Stromal cell of bone marrow (primary cell): ENCODE measurements around the gene PPIL3.
A peak's percentile ranks its signal among the peaks of the same experiment; 100 is the strongest.
"Not testable (repeated sequence)": the region's sequence is repeated elsewhere in the genome, so short reads cannot be mapped to it uniquely, and the experiment has no call there.

Experiments
- DNase-seq: peaks from one replicate; pipeline ENCODE4 v3.0.0-alpha.2; 2012; ENCODE audit warnings: low read depth

The PPIL3 gene

GRCh38 chr2:200888704-200889625 is at the start of gene PPIL3, which contains the start of gene NIF3L1:
TSS of gene PPIL3 (minus strand) at chr2:200889077. CDS start at chr2:200887615, 1,462 bp downstream.
TSS of gene NIF3L1 (plus strand) at chr2:200889371. CDS start at chr2:200891944, 2,573 bp downstream.
- DNase-seq, result peak; percentile 95

GRCh38 chr2:200930947-200931626 is 42.2 kb upstream of the PPIL3 start:
- no peak for DNase-seq

GRCh38 chr2:200929334-200930249 is 40.7 kb upstream of the PPIL3 start:
- no peak for DNase-seq

DNA sequence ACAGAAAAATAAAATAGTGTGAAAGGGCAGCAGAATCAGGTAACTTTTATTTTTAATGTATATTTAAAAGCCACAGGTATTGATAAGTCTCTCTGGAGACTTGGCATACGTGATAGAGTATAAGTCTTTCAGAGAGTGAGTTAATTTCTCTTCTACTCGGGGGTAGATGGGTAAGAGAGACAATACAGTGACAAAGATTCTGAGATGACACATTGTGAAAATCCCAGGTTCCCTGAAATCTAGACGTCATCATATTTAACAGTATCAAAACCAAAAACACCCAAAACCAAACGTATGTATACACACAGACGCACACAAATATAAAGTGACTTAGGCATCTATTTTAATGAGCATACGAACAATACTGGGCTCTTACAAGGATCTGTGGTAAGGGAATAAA is 33.6 kb upstream of the PPIL3 start:
- no peak for DNase-seq

DNA sequence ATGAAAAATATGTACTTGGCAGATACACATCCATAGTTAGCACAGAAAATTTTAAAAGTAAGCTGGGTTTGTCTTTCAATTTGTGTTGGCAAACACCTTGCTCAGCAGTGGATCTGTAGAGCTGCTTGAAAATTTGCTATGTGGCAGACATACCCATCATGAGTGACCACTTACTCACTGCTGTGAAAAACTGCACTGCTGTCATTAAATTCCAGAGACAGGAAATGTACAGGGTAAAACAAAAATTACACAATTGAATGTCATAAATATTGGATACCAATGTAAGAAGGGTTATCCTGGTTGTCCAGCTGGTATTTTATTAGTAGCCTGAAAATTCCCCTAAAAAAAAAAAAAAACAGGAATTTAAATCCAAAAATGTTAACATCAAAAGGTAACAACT is 24.8 kb upstream of the PPIL3 start:
- peak; percentile 21 for DNase-seq

DNA sequence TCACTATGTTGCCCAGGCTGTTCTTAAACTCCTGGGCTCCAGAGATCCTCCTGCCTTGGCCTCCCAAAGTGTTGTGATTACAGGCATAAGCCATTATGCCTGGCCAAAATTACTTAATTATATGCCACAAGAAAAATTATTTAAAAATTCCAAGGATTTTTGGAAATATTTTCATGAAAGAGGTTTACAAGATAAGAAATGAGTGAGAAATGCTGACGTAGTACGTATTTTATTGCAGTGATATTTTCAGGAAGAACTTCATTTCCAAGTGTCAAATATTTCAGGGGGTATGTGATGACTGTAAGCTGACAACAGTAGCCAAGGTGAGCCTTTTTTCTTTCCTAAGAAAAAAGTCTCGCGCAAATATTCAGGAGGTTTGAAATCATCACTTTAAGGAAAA is 21.1 kb upstream of the PPIL3 start:
- no peak for DNase-seq

DNA sequence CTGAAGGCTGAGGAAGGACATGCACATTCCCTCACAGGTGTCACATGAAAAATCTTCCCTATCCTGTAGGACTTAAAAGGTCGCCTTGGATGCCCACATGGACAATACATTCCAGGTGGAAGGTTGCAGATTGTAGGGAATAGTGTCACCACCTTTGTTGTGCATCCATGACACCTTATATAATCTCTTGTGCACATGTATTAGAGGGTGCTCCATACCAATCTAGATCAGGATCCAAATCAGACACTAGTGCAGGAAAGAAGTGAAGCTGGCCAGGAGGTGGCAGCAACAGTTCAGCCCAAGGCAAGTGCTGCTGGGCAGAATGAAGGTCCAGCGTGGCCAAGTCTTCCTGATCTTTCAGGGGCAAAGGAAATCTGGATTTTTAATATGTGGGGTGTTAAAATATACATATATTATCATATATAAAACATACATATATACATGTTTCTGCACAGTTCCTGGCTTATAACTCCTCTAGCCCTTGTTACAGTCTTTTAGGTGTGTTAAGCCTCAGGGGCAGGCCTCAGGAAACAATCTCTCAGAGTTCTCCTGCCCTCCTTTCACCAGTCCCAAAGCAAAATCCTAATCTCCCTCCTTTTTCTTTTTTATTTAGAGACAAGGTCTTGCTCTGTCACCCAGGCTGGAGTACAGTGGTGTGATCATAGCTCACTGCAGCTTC is 16.9 kb upstream of the PPIL3 start:
- DNase-seq, result peak; percentile 50

DNA sequence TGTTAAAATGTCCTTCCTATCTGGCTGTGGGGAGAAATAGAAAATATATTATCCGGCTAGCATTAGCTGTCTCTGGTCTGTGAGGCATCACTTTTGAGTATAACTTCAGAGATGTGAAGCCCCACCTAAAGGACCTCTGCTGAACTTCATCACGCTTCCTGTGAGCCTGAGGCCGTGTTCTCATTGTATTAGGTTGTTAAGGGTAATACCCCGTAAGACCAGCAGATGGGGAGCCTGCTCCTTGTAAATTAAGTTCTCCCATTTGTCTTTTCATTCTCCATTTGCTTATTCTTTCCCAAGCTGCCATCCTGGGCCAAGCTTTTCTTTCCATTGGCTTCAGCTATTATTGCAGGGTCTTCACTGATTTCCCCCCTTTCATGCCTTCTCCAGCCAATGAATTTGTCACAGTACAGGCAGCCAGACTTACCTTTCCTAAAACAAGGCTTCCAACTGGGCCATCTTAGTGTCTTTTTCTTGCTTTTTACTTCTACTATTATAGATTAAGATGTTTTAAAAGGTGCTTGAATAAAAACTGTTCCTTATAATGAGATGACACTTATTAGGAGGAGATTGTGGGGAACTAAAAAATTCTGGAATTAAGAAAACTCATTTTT is 12.7 kb upstream of the PPIL3 start:
- peak; percentile 83 for DNase-seq

- no peak for DNase-seq
Measured at GRCh38 chr2:200899482-200899881, 10.6 kb upstream of the PPIL3 start.

- DNase-seq, result not testable (repeated sequence)
Measured at GRCh38 chr2:200881715-200882249, 7.1 kb downstream of the PPIL3 start.

DNA sequence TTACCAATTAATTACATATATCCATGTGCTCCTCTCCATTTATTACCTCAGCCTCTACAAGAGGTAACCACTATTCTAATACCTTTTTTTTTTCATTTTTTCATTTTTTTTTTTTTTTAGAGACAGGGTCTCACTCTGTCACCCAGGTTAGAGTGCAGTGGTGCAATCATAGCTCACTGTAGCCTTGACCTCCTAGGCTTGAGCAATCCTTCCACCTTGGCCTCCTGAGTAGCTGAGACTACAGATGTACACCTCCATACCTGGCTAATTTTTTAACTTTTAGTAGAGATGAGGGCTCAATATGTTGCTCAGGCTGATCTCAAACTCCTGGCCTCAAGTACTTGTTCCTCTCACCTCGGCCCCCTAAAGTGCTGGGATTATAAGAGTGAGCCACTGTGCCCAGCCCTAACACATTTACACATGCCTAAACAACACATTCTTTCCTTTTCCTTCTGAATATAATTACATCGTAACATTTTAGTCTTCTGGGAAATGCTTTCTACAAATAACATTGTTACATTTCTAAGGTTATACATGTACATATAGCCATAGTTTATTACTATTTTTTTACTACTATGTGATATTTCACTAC is 10.5 kb downstream of the PPIL3 start:
- DNase-seq, result no peak

- no peak for DNase-seq
Measured at GRCh38 chr2:200877443-200877842, 11.4 kb downstream of the PPIL3 start.

DNA sequence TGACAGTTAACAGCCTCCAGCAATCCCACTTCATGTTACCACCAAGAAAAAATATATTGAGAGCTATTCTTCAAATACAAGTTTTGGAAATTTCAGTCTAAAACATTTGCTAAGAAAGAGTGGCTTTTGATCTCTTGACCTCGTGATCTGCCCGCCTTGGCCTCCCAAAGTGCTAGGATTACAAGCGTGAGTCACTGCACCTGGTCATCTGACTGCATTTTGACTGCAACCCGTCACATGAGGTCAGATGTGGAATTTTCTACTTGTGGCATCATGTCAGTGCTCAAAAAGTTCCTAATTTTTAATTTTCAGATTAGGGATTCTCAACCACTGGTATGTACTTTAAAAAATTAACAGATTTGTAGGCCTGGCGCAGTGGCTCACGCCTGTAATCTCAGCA is 15.3 kb downstream of the PPIL3 start:
- DNase-seq, result no peak

DNA sequence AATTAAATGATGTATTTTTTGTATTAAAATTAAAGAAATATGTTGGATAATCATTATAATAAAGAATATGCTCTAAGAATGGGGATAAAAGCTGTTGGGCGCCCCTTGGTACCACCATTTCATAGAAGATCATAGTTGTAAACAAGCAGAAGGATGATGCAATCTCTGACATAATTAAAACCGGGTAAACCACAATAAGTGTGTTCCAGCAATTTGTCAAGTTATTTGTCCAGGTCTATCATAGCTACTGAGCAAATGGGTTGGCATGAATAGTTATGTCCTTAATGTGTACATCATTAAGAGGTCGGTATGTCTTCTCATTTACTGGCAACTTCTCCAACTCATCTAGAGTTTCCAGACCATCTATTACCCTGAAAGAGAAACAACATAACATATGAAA is 17.7 kb downstream of the PPIL3 start:
- no peak for DNase-seq

DNA sequence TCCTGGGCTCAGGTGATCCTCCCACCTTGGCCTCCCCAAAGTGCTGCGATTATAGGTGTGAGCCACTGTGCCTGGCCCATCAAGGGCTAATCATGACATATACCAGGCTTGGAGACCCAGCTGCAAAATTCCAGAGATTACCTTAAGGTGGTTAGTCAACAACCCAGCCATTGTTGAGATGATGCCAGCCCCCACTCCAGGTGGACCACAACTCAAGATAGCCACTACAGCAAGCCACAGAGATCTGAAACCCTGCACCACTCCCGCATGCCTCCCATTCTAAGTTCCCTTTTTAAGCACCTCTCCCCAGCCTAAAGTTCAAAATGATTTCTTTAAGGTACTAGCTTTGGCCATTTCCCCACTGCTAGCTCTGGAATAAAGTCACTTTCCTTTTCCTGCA is 19.9 kb downstream of the PPIL3 start:
- no peak for DNase-seq

DNA sequence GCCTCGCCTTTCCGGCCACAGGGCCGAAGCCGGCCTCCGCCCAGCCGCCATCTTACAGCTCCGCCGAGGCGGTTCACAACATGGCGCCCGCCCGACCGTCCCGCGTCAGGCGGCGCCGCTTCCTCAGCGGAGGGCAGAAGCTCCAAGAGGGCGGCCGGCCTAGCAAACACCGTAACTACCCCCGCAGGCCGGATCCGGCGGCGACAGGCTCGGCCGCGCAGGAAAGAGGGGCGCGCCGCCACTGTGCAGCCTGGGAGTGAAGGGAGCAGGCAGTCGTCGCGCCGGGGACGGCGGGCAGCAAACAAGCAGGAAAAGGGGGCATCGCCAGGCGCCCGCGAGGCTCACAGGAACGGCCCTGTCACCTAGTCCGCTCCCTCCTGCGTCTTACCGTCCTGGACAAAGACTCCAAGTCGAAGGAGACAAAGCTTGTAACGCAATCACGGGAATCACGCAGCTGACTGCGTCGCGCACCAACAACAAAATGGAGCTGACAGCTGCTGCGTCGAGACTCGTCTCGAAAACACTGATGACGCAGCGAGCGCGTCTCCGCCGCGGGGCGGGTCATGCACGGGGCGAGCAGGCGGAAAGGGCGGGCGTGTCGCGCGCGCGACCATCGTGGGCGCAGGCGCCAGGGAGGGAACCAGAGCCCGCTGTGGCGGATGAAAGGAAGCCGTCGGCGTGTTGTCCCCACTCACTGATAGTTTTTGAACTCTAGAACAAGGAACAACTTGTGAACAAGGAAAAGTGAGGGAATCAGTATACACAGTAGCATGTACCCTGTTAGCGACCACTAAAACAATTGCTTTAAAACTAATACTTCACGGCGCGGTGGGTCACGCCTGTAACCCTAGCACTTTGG is 24.5 kb downstream of the PPIL3 start, which contains the start of gene CLK1:
Gene CLK1 (minus strand): TSS at position 483 of the 859 bp plus-strand sequence. CDS start 2,796 bp downstream, outside the sequence.
- DNase-seq, result peak; percentile 88

DNA sequence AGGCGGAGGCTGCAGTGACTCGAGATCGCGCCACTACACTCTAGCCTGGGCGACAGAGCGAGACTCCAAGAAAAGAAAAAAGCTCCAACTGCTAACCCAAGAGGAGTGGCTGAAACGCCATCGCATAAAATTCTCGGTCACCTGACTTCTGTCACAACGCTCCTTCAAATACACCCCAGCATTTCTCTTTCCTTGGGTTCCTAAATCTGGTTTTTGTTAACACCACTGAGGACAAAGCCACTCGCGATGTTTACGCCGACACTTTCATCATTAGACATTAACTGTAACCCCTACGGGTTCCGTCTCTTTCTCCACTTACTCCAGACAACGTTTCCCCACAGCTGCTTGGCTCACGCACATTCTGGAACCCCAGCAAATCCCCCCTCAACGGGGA is 25.1 kb downstream of the PPIL3 start:
- peak; percentile 19 for DNase-seq

DNA sequence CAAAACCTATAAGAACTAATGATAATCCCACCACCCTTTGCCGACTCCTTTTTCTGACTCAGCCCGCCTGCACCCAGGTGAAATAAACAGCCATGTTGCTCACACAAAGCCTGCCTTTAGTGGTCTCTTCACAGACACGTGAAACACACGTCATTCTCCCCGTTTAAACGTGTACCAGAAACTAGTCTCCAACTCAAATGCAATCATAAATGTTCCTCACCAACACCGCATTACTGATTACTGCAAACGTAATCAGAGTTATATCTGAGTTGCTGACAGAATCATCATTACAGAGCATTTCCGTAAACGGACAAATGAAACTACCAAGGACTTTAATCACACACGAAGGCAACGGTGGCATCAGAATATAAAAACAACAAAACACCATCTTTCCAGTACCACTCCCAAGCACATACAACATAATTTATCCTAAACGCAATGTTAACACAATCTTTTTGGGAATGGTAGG is 26.3 kb downstream of the PPIL3 start:
- peak; percentile 41 for DNase-seq

DNA sequence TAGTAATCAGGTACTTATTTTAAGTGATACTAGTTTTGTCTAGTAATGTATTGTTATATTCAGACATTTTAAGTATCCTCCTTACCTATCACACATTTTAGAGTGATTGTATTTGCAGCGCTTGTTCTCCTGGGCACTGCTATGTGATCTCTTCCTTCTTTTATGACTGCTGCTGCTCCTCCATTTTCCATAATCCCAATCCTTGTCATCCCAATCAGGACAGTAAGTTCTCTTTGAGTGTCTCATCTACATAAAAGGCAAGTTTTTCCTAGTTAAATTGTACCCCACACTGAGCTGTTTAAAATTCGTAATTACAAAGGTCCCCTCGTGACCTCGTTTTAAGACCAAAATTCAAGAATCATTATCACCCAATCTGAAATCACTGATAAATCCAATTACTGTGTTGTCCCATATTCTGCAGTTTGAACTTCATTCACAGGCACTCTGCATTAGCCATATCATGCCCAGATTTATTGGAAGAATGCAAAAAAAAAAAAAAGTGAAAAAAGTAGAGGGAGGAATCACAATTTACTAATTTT is 27.2 kb downstream of the PPIL3 start:
- DNase-seq, result no peak
